Lower leg skin (tissue), 4 donors: ENCODE results near the gene SUPT5H. TPM values are rescaled to one million over a fixed set of nuclear protein-coding genes. Genes with fewer than 3 reads are reported as not detected.

Experiments
- DNase-seq, 2 donors: peaks; one replicate each; pipeline ENCODE4 v3.0.0-alpha.2; 2019; ENCODE audit warnings: low spot score in 2 of 2
- H3K4me3 ChIP-seq: fragments of 200-600 bp; sonication (generic); 2 replicates; pipeline ENCODE4 v1.5.1; 2017; ENCODE audit warnings: mild to moderate bottlenecking, low read depth; ENCODE audit not compliant: poor library complexity, severe bottlenecking
- POLR2A ChIP-seq, 2 donors: fragments of 450-650 bp; IDR thresholded peaks; one replicate each; pipeline ENCODE4 v1.6.1; 2016 to 2017; ENCODE audit warnings: antibody characterized with exemption in 2 of 2, mild to moderate bottlenecking in 1 of 2, moderate library complexity in 1 of 2
- WGBS, 2 donors: methylation state at CpG; one replicate each; pipeline ENCODE4 v1.1.5; 2018; 5-methylcytosine and 5-hydroxymethylcytosine counted together
- intact Hi-C: fragments of 100-400 bp; cut with DNase I; formaldehyde crosslinking; loops from one replicate; pipeline ENCODE4 v1.15.0; 2023; ENCODE audit warnings: low total_unique reads
- total RNA-seq, 4 donors: library from RNA; depleted of rRNA; stranded (reverse); fragments of >200 nt; gene quantifications; one replicate each; pipeline ENCODE4 v1.1.0, GENCODE V29; 2016
- TF ChIP-seq, protein P1 (sequence below), 3 donors: fragments of 450-650 bp; IDR thresholded peaks; one replicate each; pipeline ENCODE4 v1.5.1; 2016; ENCODE audit warnings: antibody characterized with exemption in 3 of 3, mild to moderate bottlenecking in 3 of 3, moderate library complexity in 2 of 3

SUPT5H gene
- total RNA-seq, 4 donors from 2014 or later, result 70.0 to 102 (median 77.3) TPM

DNA sequence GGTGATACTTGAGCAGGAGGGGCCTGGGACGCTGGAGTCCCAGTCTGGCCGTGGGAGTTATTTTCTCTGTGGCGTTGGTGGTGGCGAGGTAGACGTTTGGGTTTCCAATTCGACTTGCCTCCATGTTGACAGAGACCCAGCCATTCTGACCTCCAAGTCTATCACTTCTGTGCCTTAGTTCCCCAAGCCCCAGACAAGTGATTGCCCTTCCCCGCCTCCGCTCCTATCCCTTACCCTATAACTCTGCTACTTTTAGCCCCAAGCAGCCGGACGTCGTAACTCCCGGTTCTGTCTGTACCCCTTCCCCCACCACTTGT, 35.8 kb downstream of the SUPT5H start:
- no peak for DNase-seq
- 0 to 1% methylated on average over 12 of the region's 12 CpGs for WGBS, 2 donors
- intact Hi-C loops, result no loop called here
- TF ChIP-seq, protein P1, sequence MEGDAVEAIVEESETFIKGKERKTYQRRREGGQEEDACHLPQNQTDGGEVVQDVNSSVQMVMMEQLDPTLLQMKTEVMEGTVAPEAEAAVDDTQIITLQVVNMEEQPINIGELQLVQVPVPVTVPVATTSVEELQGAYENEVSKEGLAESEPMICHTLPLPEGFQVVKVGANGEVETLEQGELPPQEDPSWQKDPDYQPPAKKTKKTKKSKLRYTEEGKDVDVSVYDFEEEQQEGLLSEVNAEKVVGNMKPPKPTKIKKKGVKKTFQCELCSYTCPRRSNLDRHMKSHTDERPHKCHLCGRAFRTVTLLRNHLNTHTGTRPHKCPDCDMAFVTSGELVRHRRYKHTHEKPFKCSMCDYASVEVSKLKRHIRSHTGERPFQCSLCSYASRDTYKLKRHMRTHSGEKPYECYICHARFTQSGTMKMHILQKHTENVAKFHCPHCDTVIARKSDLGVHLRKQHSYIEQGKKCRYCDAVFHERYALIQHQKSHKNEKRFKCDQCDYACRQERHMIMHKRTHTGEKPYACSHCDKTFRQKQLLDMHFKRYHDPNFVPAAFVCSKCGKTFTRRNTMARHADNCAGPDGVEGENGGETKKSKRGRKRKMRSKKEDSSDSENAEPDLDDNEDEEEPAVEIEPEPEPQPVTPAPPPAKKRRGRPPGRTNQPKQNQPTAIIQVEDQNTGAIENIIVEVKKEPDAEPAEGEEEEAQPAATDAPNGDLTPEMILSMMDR (IDR thresholded peaks at IDR 0.05), result no peak
- TF ChIP-seq POLR2A (IDR thresholded peaks at IDR 0.05), result no peak
- peak overlapping the region; percentile 99 for H3K4me3 ChIP-seq

DNA sequence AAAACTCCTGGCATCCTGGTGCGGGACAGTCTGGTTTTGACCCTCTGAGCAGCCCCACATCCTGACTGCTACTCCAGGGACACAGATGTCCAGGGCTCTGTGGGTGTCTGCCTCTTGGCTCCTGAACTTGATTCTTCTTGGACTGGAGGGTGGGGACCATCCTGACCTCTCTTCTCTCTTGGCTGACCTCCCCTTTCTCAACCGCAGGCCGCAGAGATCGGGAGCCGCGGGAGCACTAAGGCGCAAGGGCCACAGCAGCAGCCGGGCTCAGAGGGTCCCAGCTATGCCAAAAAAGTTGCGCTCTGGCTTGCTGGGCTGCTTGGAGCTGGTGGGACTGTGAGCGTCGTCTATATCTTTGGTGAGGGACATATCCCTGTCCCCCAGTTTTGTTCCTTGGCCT, 36.3 kb downstream of the SUPT5H start:
- TF ChIP-seq, protein P1 (IDR thresholded peaks at IDR 0.05), result no peak
- TF ChIP-seq POLR2A (IDR thresholded peaks at IDR 0.05), result no peak
- WGBS, 2 donors, result 69 to 78% methylated on average over 11 of the region's 11 CpGs
- no peak for DNase-seq
- intact Hi-C loops, result no loop called here
- H3K4me3 ChIP-seq, result peak overlapping the region; percentile 99

DNA sequence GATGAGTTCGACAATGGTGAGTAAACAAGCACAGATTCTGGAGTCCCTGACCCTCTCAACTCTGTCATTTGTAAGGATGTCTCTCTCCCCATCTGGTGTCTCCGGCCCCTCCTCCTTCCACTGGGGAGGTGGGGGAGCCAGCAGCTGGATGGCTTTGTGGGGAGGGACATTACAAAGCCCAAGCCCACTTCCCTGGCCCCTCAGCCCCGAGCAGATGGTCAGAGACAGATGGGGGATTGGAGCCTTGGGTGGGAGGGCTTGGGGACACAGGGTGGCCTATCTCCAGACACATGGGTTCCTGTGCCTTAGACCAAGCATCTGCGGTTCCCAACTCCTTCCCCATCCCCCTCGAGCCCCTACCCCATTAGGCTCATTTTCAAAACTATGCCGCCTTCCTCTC, 37.8 kb downstream of the SUPT5H start:
- no peak overlapping the region for H3K4me3 ChIP-seq
- 73 to 78% methylated on average over 6 of the region's 6 CpGs for WGBS, 2 donors
- intact Hi-C loops, result no loop called here
- no peak for DNase-seq
- TF ChIP-seq, protein P1 (IDR thresholded peaks at IDR 0.05), result no peak

DNA sequence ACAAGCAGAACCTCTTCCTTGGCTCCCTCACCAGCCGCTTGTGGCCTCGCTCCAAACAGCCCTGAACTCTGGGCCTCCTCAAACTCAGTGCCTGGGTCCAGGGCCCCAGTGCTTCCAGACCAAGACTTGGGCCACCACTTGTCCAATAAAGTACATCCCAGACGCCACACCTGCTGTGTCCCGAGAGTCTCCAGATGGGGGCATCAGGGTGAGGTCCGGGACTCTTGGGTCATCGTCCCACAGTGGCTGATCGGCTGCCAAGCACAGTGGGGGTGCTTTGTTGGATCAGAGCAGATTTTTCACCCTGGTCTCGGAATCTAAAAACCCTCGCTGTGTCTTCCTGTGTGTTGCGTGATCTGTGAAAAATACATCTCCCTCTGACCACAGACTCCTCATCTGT, 44.4 kb downstream of the SUPT5H start:
- TF ChIP-seq POLR2A (IDR thresholded peaks at IDR 0.05), result no peak
- TF ChIP-seq, protein P1 (IDR thresholded peaks at IDR 0.05), result no peak
- H3K4me3 ChIP-seq, result no peak overlapping the region
- intact Hi-C loops, result no loop called here
- DNase-seq, result no peak
- 86 to 89% methylated on average over 10 of the region's 10 CpGs for WGBS, 2 donors

DNA sequence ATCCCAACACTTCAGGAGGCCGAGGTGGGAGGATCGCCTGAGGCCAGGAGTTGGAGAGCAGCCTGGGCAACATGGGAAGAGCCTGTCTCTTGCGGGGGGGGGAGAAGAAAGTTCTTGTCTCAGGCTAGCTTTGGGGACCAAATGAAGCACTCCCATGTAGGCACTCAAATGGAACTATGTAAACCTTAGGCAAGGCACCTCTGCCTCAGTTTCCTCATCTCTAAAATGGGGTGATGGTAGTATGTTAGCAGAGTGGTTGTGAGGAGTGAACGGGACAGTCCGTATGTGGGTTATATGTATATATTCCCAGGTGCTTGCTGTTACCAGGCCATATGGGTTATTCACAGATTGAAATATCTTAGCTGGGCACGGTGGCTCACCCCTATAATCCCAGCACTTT, 46.8 kb downstream of the SUPT5H start:
- H3K4me3 ChIP-seq, result no peak overlapping the region
- WGBS, 2 donors, result 84 to 93% methylated on average over 6 of the region's 6 CpGs
- intact Hi-C loops, result no loop called here
- no peak for TF ChIP-seq POLR2A (IDR thresholded peaks at IDR 0.05)
- TF ChIP-seq, protein P1 (IDR thresholded peaks at IDR 0.05), result no peak
- DNase-seq, result no peak

DNA sequence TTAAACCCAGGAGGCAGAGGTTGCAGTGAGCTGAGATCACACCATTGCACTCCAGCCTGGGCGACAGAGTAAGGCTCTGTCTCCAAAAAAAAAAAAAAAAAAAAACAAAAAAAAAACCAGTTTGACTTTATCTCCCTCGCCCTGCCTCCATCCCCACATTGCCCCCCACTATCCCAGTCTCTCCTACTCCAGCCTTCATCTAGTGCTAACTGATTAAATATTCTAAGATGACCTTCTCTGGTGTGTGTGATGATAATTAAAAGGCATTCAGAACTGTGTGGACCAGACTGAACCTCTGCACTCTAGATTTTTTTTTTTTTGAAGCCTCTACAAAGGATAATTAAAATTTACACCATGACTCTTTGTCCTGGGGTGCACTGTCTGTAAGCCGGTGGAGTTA, 47.4 kb downstream of the SUPT5H start:
- intact Hi-C loops, result no loop called here
- TF ChIP-seq, protein P1 (IDR thresholded peaks at IDR 0.05), result no peak
- no peak for TF ChIP-seq POLR2A (IDR thresholded peaks at IDR 0.05)
- WGBS, 2 donors, result 79 to 85% methylated on average over 3 of the region's 3 CpGs
- DNase-seq, result no peak
- H3K4me3 ChIP-seq, result no peak overlapping the region
